IPS-15b (cell line): Measurements from ENCODE around the gene SRCIN1.

Experiments
- H3K27me3 ChIP-seq: one replicate; pipeline ENCODE4 v1.6.1; 2013; ENCODE audit warnings: low read length; ENCODE audit not compliant: control insufficient read depth, insufficient read depth
- H3K36me3 ChIP-seq: one replicate; pipeline ENCODE4 v1.6.1; 2013; ENCODE audit warnings: low read length; ENCODE audit not compliant: control insufficient read depth, insufficient read depth
- H3K4me1 ChIP-seq: one replicate; pipeline ENCODE4 v1.6.1; 2013; ENCODE audit warnings: mild to moderate bottlenecking, low read length; ENCODE audit not compliant: control insufficient read depth, insufficient read depth
- H3K4me3 ChIP-seq: one replicate; pipeline ENCODE4 v1.5.1; 2013; ENCODE audit warnings: low read depth, low read length
- H3K9ac ChIP-seq: one replicate; pipeline ENCODE4 v1.6.1; 2013; ENCODE audit warnings: low read depth, mild to moderate bottlenecking, low read length
- H3K9me3 ChIP-seq: one replicate; pipeline ENCODE4 v1.6.1; 2013; ENCODE audit warnings: mild to moderate bottlenecking, low read length; ENCODE audit not compliant: control insufficient read depth, insufficient read depth

The SRCIN1 gene

DNA sequence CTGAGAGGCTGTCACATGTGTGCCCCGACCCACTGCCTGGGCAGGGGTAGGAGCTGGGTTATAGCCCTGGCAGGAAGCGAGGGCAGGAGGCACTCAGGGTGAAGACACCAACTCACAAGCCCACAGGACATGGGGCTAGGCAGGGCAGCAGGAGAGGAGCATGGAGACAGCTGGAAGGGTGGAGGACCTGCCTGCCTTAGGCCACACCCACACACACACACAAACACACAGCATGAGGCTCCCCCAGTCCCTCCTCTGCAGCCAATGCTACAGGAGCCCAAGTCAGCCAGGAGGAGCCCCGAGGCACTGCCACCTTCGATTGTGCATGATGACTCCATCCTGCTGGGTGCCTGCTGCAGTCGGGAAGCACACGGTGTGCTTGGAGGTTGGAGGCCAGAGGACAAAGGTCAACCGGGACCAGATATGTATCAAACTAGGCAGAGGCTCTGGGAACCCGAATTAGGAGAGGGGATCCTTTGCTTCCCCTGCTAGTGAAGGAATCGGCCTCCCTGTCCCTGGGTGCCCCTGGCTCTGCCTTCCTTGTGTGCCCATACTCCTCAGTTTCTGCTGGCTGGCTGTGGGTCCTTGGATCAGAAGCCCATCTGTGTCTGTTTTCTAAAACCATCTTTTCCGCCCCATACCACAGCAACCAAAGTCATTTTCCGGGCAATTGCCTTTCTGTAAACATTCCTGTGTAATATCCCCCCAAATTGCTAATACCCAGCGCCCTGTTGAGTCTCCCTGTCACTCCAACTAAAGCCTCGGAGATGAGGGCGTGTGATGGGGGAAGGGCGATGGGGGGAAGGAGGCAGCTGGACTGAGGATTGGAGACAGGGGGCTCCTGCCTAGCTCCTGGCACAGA is 20.5 kb downstream of the SRCIN1 start:
- H3K27me3 ChIP-seq, result peaks cover 40% of the 10 kb centered on the region
- no peaks in the 10 kb centered on the region for H3K36me3 ChIP-seq
- no peaks in the 10 kb centered on the region for H3K9me3 ChIP-seq
- peaks cover 25% of the 10 kb centered on the region for H3K4me1 ChIP-seq
- no peak overlapping the region for H3K4me3 ChIP-seq
- no peak overlapping the region for H3K9ac ChIP-seq

DNA sequence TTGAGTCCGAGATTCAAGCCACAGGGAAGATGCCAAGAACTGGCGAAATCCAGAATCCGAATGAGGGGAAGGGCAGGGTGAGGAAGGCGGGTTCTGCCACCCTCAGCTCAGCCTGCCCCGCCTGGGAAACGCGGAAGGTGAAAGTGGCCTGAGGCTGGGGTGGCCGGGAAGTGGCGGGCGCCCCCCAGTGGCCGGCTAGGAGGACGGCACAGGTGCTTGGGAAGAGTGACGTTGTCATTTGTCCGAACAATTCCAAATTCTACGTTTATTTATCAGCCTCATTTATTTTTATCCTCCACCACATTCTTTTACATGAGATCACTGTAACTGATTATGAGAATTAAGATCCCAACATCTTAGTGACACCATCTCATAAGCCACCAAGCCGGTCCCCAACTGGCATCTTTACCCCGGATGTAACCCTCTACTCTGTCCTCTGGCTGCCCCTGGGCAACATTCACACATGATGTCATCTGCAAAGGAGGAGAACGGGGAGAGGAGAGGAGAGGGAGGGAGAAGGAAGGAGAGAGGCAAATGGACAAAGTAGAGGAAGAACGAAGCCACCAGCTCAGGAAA is 21.3 kb downstream of the SRCIN1 start:
- Histone ChIP-seq H3K36me3 (no peaks in the 10 kb centered on the region), H3K27me3 (peaks cover 48% of the 10 kb centered on the region), H3K9me3 (no peaks in the 10 kb centered on the region), H3K4me3 (peak overlapping the region; percentile 23), H3K9ac (no peak overlapping the region), H3K4me1 (peaks cover 28% of the 10 kb centered on the region)

DNA sequence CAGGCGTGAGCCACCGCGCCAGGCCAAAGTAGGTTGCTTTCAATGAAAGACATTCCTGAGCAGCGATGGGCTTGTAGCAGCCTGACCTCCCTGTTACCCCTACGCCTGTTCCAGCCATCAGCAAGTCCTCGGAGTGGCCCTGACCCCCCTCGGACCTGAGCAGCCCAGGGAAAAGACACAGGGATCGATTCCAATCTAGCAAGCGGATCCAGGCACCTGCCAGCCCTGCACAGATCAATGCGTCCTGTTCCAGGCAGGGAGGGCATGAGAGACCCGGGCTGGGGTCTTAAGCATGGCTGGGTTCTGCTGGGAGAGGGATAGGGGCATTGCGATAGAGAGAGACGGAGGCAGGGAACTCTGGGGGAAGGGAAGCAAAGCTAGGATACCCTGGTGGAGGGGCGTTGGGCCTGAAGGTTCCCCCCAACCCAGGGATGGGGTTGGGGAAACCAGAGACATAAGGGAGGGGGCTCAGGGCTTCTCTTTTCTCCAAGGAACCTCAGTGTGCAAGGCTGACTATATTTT is 21.9 kb downstream of the SRCIN1 start:
- no peak overlapping the region for H3K4me3 ChIP-seq
- H3K9me3 ChIP-seq, result no peaks in the 10 kb centered on the region
- no peak overlapping the region for H3K9ac ChIP-seq
- H3K27me3 ChIP-seq, result peaks cover 54% of the 10 kb centered on the region
- H3K36me3 ChIP-seq, result no peaks in the 10 kb centered on the region
- peaks cover 31% of the 10 kb centered on the region for H3K4me1 ChIP-seq

- Histone ChIP-seq H3K27me3 (peaks cover 60% of the 10 kb centered on the region), H3K4me3 (no peak overlapping the region), H3K9me3 (no peaks in the 10 kb centered on the region), H3K36me3 (no peaks in the 10 kb centered on the region), H3K9ac (no peak overlapping the region), H3K4me1 (peaks cover 27% of the 10 kb centered on the region)
These were observed 22.6 kb downstream of the SRCIN1 start for GRCh38 chr17:38583176-38583575.

- Histone ChIP-seq H3K4me1 (peaks cover 27% of the 10 kb centered on the region), H3K27me3 (peaks cover 69% of the 10 kb centered on the region), H3K9me3 (no peaks in the 10 kb centered on the region), H3K4me3 (no peak overlapping the region), H3K36me3 (no peaks in the 10 kb centered on the region), H3K9ac (no peak overlapping the region)
These were observed 23.7 kb downstream of the SRCIN1 start for GRCh38 chr17:38582069-38582468.

- Histone ChIP-seq H3K4me3 (no peak overlapping the region), H3K9me3 (no peaks in the 10 kb centered on the region), H3K27me3 (peaks cover 84% of the 10 kb centered on the region), H3K36me3 (no peaks in the 10 kb centered on the region), H3K4me1 (peaks cover 20% of the 10 kb centered on the region), H3K9ac (no peak overlapping the region)
These were observed 25.8 kb downstream of the SRCIN1 start for GRCh38 chr17:38579934-38580333.

- Histone ChIP-seq H3K9me3 (no peaks in the 10 kb centered on the region), H3K4me3 (peak overlapping the region; percentile 32), H3K27me3 (peaks cover 89% of the 10 kb centered on the region), H3K9ac (no peak overlapping the region), H3K36me3 (no peaks in the 10 kb centered on the region), H3K4me1 (peaks cover 13% of the 10 kb centered on the region)
These were observed 26.7 kb downstream of the SRCIN1 start for GRCh38 chr17:38579083-38579480.

DNA sequence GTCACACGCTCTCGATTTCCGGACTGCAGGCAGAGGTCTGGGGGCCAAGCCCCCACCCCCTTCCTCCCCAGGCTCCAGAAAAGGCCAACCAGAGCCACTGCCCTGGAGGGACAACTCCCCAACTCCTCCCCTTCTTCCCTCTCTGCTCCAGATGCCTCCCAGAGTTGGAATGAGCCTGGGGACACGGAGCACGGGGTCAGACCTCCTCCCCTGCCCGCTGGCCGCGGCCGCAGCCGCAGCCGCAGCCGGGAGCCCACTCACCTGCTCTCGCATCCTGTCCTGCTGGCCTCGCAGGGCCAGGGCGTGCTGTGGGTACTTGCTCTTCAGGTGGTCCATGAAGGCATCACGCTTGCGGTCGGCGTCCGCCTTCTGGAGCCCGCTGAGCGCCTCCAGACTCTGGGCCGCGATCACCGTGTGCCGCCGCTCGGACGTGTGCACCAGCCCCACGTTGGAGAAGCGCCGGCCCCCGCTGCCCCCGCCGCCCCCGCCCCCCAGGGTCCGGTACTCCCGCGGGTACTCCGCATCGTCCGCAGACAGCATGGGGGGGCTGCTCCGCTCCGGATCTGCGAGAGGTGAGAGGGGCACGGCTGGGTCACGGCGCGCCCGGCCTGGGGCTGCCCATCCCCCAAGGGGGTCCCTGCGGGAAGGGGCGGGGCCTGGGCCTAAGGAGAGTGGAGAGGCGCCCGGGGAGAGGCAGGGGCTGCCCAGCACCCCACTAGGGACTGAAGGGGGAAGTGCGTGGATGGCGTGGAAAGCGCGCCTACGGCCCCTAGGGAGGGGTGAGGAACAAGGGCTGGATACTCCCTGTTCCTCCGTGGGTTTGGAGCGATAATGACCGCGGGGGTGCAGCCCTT is 27.3 kb downstream of the SRCIN1 start:
- Histone ChIP-seq H3K9me3 (no peaks in the 10 kb centered on the region), H3K4me3 (peak overlapping the region; percentile 42), H3K36me3 (no peaks in the 10 kb centered on the region), H3K27me3 (peaks cover 91% of the 10 kb centered on the region), H3K9ac (no peak overlapping the region), H3K4me1 (peaks cover 11% of the 10 kb centered on the region)

DNA sequence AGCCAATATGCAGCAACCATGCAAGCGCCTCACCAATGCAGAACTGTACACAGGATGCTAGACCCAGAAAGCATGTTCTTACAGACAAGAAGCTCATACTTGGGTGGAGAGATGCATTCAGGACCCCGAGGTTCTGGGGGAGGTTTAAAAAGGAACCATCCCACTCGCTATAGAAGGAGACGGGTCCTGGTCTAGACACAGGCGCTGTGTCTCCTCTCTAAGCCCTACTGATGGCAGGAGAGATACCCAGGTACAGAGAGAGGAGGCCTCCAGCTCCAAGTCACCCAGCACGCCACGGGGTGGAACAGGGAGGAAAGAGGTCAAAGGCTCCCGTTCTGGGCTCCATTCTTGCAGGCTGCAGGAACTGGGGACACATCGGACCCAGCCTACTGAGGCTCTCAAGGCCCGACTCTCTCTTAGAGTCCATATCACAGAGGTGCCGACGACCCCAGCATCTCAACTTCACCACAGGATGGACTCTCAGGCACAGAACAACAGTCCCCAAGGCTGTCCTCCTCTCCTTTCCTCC is 28.0 kb downstream of the SRCIN1 start:
- H3K4me3 ChIP-seq, result peak overlapping the region; percentile 42
- no peaks in the 10 kb centered on the region for H3K9me3 ChIP-seq
- H3K9ac ChIP-seq, result no peak overlapping the region
- peaks cover 16% of the 10 kb centered on the region for H3K4me1 ChIP-seq
- peaks cover 91% of the 10 kb centered on the region for H3K27me3 ChIP-seq
- H3K36me3 ChIP-seq, result no peaks in the 10 kb centered on the region

DNA sequence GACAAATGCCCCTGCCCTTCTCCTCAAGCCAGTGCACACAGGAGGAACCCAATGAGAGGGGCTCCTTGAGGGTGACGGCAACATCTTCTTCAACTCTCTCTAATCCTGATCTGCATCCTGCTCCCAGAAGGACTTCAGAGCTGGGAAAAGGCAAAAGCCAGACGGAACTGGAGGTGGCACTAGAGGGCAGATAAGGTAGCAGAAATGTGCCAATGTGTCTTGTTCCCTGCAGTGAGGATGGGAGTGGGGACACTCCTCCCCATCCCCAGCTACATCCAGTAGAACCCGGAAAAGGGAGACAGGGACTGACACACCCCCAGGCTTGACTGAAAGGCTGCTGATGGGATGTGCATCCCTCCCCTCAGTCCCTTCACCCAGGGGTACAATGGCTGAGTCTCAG is 28.5 kb downstream of the SRCIN1 start:
- Histone ChIP-seq H3K36me3 (no peaks in the 10 kb centered on the region), H3K4me3 (peak overlapping the region; percentile 42), H3K4me1 (peaks cover 16% of the 10 kb centered on the region), H3K9me3 (no peaks in the 10 kb centered on the region), H3K27me3 (peaks cover 88% of the 10 kb centered on the region), H3K9ac (no peak overlapping the region)

DNA sequence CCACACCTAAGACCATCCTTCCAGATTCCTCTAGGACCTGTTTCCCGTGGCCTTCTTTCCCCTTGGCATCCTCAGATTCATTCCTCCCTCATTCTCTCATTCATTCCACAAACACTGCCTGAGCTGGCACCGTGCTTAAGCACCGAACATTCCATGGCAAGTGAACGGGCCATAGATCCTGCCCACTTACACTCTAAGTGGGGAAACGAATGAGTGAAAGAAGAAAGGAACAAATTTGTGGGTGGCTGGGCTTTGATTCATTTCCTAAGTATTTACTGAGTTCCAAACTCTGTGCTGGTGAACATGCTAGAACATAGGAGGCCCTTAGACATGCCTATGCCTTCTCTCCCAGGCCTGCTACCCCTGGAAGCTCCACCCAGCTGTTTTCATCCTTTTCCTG is 30.0 kb downstream of the SRCIN1 start:
- H3K27me3 ChIP-seq, result peaks cover 92% of the 10 kb centered on the region
- peaks cover 19% of the 10 kb centered on the region for H3K4me1 ChIP-seq
- H3K9me3 ChIP-seq, result no peaks in the 10 kb centered on the region

More for the DNA sequence above, 30.0 kb downstream of the SRCIN1 start:
- H3K9ac ChIP-seq, result no peak overlapping the region
- H3K36me3 ChIP-seq, result no peaks in the 10 kb centered on the region
- peak overlapping the region; percentile 4 for H3K4me3 ChIP-seq
